ENCODE results near the gene ZNF529. TPM values are rescaled to one million over a fixed set of nuclear protein-coding genes. Genes with fewer than 3 reads are reported as not detected.

The ZNF529 gene
- total RNA-seq, 1 donor from 2014 or later: 3.8 TPM

DNA sequence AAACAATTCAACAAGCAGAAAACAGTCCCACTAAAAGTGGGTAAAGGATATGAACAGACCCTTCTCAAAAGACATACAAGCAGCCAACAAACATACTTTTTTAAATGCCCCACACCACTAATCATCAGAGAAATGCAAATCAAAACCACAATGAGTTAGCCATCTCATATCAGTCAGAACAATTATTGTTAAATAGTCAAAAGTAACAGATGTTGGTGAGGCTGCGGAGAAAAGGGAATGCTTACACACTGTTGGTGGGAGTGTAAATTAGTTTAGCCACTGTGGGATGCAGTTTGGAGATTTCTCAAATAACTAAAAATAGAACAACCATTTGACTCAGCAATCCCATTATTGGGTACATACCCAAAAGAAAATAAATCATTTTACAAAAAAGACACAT is 8.7 kb downstream of the ZNF529 start:
- H3K36me3 ChIP-seq: peaks cover 38 to 89% of the 10 kb centered on the region in 2 donors
- intact Hi-C loops (cut with DNase I): no loop called here
- H3K4me1 ChIP-seq: no peaks in the 10 kb centered on the region
- H3K27me3 ChIP-seq: no peaks in the 10 kb centered on the region
- H3K27ac ChIP-seq: no peak overlapping the region
- H3K4me3 ChIP-seq: no peak overlapping the region
- TF ChIP-seq, protein P1, sequence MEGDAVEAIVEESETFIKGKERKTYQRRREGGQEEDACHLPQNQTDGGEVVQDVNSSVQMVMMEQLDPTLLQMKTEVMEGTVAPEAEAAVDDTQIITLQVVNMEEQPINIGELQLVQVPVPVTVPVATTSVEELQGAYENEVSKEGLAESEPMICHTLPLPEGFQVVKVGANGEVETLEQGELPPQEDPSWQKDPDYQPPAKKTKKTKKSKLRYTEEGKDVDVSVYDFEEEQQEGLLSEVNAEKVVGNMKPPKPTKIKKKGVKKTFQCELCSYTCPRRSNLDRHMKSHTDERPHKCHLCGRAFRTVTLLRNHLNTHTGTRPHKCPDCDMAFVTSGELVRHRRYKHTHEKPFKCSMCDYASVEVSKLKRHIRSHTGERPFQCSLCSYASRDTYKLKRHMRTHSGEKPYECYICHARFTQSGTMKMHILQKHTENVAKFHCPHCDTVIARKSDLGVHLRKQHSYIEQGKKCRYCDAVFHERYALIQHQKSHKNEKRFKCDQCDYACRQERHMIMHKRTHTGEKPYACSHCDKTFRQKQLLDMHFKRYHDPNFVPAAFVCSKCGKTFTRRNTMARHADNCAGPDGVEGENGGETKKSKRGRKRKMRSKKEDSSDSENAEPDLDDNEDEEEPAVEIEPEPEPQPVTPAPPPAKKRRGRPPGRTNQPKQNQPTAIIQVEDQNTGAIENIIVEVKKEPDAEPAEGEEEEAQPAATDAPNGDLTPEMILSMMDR (IDR thresholded peaks at IDR 0.05): no peak
- peaks cover 70 to 98% of the 10 kb centered on the region in 2 donors for H3K9me3 ChIP-seq
- DNase-seq (ENCODE audit: low spot score in 2 of 2): no peak

DNA sequence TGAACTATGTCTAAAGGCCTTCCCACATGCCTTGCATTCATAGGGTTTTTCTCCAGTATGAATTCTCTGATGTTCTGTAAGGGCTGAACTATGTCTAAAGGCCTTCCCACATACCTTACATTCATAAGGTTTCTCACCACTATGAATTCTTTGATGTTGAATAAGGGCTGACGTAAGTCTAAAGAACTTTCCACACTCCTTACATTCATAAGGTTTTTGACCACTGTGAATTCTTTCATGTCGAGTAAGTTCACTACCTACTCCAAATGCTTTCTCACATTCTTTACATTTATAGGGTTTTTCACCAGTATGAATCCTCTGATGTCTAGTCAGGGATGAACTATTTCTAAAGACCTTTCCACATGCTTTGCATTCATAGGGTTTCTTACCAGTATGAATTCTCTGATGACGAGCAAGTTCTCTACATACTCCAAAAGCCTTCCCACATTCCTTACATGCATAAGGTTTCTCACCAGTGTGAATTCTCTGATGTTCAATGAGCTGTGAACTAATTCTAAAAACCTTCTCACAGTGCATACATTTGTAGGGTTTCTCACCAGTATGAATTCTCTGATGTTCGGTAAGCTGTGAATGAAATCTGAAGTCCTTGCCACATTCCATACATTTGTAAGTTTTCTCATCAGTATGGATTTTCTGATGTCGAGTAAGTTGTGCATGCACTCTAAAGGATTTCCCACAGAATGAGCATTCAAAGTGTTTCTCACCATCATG is 25.9 kb downstream of the ZNF529 start:
- Histone ChIP-seq H3K27ac (no peak overlapping the region), H3K4me3 (no peak overlapping the region), H3K27me3 (no peaks in the 10 kb centered on the region), H3K9me3 (peaks cover 93 to 100% of the 10 kb centered on the region in 2 donors), H3K36me3 (peaks cover 82 to 94% of the 10 kb centered on the region in 2 donors), H3K4me1 (no peaks in the 10 kb centered on the region)
- TF ChIP-seq, protein P1 (IDR thresholded peaks at IDR 0.05): no peak
- DNase-seq (ENCODE audit: low spot score in 2 of 2): no peak
- intact Hi-C loops (cut with DNase I): no loop called here

DNA sequence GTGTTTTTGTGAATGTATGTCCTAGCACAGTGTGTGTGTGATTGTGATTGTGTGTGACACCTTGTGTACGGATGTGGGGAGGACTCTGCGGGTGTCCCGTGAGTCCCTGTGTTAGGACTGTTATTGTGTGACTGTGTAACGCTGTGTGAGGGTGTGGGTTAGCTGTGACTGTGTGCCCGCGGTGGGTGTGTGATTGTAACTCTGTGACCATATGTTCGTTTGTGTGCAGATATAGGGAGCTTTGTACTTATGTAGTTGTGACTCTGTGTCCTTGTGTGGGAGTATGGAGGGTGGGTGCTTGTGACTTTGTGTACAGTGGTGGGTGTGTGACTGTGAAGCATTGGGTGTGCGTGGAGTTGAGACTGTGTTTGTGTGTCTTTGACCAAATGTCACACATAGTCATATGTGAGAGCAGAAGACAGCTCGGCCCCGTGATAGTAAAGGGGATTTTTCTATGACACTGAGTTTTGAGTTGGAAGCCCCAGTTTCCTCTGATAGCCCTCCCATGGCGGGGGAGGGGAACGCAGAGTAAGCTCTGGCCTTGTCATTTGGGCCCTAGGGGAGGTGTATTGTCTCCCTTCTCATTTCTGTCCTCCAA is 44.1 kb downstream of the ZNF529 start:
- no peaks in the 10 kb centered on the region for H3K27me3 ChIP-seq
- H3K4me1 ChIP-seq: peaks cover 0 to 4% of the 10 kb centered on the region in 2 donors
- no peak for DNase-seq (ENCODE audit: low spot score in 2 of 2)
- H3K9me3 ChIP-seq: peaks cover 10 to 63% of the 10 kb centered on the region in 2 donors
- TF ChIP-seq, protein P1 (IDR thresholded peaks at IDR 0.05): no peak
- H3K27ac ChIP-seq: peak overlapping the region; percentile 89 to 92
- intact Hi-C loops (cut with DNase I): loop anchor here (1.0 to 10.0 kb wide), 10 partner anchors 40 to 1065 kb away; partner anchors contain the start of genes ZFP14, ZFP82, ZNF345 and ZNF461
- H3K4me3 ChIP-seq: peak overlapping the region; percentile 73 to 92
- peaks cover 8 to 41% of the 10 kb centered on the region in 2 donors for H3K36me3 ChIP-seq

DNA sequence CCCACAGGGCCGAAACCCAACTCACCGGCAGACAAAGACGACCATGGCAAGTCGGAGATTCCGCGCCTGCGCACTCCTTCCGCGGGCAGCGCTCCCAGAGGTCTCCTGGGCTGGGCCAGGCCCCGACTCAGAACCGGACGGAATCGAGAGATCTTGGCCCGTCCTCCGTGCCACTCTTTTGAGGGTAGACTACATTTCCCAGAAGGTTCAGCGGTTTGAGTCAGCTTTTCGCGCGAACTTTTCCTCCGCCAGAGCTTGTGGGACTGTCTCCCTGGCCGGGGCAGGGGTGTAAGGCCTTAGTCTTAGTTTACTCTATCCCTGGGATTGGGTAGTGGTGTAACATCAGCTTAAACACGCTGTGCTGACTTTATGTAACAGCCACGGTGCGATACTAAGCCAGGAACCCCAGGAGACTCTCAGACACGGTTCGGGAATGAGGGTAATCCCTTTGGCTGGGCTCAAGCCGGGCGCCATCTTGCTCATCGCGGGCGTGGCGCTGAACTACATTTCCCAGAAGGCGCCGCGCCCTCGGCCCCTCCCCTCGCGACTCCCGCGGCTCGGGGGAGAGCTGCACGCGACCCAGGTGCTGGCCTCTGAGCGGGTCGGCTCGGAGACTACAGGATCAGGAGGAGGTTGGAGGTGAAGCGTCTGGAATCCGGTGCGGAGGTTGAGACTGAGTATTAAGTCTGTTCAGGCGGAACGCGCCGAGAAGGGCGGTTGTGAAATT is 44.7 kb downstream of the ZNF529 start, which contains the start of gene ZNF260:
Gene ZNF260, minus strand, starts transcription at position 78 of the 727 bp plus-strand sequence. CDS start 13,033 bp downstream, outside the sequence.
- DNase-seq (ENCODE audit: low spot score in 2 of 2): peak; percentile 86 to 98
- H3K27ac ChIP-seq: peak within 1 kb of the TSS; percentile 89 to 92
- TF ChIP-seq, protein P1 (IDR thresholded peaks at IDR 0.05): no peak
- intact Hi-C loops (cut with DNase I): loop anchor here (1.0 to 10.0 kb wide), 10 partner anchors 39 to 1066 kb away; partner anchors contain the start of genes ZFP14, ZFP82, ZNF345 and ZNF461
- peaks cover 0 to 4% of the 10 kb centered on the region in 2 donors for H3K4me1 ChIP-seq
- H3K27me3 ChIP-seq: no peaks in the 10 kb centered on the region
- peaks cover 14 to 42% of the 10 kb centered on the region in 2 donors for H3K36me3 ChIP-seq
- peak within 1 kb of the TSS; percentile 73 to 92 for H3K4me3 ChIP-seq
- peaks cover 11 to 63% of the 10 kb centered on the region in 2 donors for H3K9me3 ChIP-seq

DNA sequence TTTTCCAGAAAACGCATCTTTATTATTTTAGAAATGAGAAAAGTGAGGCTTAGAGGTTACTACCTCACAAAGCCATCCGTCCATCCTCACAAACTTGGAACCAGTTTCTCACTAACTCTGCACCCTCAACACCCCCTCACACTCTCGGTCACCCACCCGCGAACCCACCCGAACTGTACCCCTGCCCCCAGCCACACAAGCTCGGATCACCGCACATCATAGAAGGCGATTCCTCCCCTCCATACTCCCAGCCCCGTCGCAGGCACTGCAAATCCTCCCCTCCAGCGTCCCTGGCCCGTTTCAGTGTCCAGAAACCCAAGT is 45.3 kb downstream of the ZNF529 start:
- H3K4me3 ChIP-seq: peak overlapping the region; percentile 73 to 92
- peaks cover 19 to 46% of the 10 kb centered on the region in 2 donors for H3K36me3 ChIP-seq
- DNase-seq (ENCODE audit: low spot score in 2 of 2): no peak
- intact Hi-C loops (cut with DNase I): loop anchor here (1.0 to 10.0 kb wide), 10 partner anchors 39 to 1066 kb away; partner anchors contain the start of genes ZFP14, ZFP82, ZNF345 and ZNF461
- H3K4me1 ChIP-seq: peaks cover 0 to 4% of the 10 kb centered on the region in 2 donors
- H3K9me3 ChIP-seq: peaks cover 7 to 63% of the 10 kb centered on the region in 2 donors
- no peaks in the 10 kb centered on the region for H3K27me3 ChIP-seq
- TF ChIP-seq, protein P1 (IDR thresholded peaks at IDR 0.05): no peak
- H3K27ac ChIP-seq: peak overlapping the region; percentile 89 to 92
